Measurements from ENCODE around the gene LCN10. TPM values are rescaled to one million over a fixed set of nuclear protein-coding genes. Genes with fewer than 3 reads are reported as not detected.
"Not testable (repeated sequence)": the region's sequence is repeated elsewhere in the genome, so short reads cannot be mapped to it uniquely, and the experiment has no call there.

The LCN10 gene
- 0.06 TPM for polyA plus RNA-seq (2013, experiment 1 of 2; ENCODE audit: insufficient read length)
- 0.15 TPM for polyA plus RNA-seq (2013, experiment 2 of 2; ENCODE audit: insufficient read length)

DNA sequence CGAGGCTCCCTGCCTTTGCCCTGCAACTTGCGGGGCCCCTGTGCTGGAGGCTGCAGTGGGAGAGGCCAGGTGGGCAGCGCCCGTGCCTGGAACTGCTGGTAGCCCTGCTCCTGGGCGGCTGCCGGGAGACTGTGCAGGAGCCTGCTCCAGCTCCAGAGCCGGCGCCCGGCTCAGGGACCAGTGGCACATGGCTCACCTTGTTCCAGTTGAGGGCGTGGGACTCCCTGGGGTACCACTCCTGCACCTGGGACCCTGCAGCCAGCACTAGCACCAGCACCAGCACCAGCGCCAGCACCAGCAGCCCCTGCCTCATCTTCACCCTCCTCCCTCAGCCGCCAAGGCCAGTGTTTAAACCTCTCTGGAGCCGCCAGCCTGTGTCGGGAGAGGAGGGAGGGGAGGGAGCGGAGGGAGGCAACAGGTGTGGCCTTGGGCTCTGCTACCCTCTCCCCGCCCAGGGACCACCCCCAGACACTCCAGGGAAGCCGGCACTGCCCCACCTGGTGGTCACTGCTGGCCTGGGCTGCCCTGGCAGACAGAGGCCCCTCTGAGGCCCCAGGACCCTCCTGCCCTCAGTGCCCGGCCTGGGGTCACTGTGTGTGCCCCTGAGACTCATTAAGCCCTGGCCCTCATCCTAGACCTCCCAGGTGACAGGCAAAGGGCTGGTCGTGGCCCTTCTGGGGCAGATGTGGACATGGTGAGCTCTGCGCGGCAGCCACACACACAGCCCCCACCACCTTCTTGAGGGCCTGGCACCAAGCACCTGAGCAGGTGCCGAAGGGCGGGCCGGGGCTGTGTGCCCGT, at the start of gene LCN10:
TSS of gene LCN10 (minus strand) at position 350 of the 801 bp plus-strand sequence. CDS start at position 313, 37 bp downstream.
- DNase-seq: no peak

- DNase-seq: no peak
These were observed 49.0 kb upstream of the LCN10 start for GRCh38 chr9:136791516-136792276.

- peak; percentile 99 for DNase-seq
These were observed 48.1 kb upstream of the LCN10 start, which contains the start of gene TMEM141 for GRCh38 chr9:136790640-136791515. Gene TMEM141, plus strand, starts transcription at chr9:136791344. Its CDS starts 27 bp downstream, at chr9:136791371.

DNA sequence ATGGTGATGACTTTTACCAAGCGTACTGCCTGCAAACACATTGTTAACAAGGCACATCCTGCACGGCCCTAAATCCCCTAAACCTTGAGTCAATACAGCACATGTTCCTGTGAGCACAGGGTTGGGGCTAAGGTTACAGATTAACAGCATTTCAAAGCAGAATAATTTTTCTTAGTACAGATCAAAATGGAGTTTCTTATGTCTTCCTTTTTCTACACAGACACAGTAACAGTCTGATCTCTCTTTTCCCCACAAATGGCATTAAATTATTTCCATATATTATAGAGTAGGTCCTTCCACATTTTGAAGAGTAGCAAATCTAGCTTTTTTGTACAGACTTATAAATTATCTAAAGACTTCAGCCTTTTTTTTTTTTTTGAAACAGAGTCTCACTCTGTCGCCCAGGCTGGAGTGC, 46.8 kb upstream of the LCN10 start:
- DNase-seq: no peak

- DNase-seq: not testable (repeated sequence)
These were observed 46.1 kb upstream of the LCN10 start for GRCh38 chr9:136788644-136789522.

DNA sequence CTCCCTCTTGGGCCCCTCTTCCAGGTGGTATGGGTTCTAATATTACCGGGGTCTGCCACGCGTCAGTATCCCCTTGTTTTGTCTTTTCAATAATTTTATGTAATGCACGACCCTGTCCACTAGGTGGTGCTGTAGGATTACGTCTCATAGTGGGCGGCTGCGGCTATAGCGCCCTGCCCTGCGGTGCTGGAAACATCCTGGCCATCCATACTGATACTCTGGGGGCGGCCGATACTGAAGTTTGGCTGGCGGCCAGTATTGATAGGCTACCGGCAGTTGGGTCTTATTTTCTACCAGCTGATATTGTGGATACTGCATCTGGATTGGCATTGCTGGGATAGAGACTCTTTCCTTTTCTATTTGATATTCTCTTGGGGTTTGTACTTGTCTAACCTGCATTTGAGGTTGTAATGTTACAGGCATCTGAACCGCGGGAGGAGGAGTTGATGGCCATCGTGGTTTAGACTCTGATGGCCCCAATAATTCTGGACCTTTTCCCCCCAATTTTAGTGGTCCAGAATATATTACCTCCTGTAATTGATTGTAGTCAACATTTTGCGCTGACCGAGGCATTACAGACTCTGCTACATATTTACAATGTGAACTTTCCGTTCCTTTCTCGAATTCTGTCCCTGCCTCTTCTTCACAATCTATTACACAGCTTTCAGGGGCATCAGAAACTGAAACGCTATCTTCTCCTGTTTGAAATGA, 45.1 kb upstream of the LCN10 start:
- DNase-seq: peak; percentile 67

GRCh38 chr9:136786983-136787382, 44.2 kb upstream of the LCN10 start:
- DNase-seq: not testable (repeated sequence)

DNA sequence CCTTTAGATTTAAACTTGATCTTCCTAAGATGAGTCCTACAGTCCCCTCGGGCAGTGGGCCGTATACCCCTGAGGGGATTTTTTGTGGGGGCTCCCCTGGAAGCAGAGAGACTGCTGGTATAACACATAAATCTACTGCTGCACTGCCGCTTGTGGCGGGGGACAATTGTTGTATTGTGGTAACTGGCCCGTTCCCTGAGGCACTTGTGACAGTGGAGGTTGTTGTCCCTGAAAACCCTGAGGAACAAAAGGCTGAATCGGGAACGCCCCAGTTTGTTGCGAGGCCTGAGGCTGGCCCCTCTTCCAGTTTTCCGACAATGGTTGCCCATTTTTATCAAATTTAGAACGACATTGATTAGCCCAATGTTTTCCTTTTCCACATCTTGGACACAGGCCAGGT, 43.7 kb upstream of the LCN10 start:
- no peak for DNase-seq

DNA sequence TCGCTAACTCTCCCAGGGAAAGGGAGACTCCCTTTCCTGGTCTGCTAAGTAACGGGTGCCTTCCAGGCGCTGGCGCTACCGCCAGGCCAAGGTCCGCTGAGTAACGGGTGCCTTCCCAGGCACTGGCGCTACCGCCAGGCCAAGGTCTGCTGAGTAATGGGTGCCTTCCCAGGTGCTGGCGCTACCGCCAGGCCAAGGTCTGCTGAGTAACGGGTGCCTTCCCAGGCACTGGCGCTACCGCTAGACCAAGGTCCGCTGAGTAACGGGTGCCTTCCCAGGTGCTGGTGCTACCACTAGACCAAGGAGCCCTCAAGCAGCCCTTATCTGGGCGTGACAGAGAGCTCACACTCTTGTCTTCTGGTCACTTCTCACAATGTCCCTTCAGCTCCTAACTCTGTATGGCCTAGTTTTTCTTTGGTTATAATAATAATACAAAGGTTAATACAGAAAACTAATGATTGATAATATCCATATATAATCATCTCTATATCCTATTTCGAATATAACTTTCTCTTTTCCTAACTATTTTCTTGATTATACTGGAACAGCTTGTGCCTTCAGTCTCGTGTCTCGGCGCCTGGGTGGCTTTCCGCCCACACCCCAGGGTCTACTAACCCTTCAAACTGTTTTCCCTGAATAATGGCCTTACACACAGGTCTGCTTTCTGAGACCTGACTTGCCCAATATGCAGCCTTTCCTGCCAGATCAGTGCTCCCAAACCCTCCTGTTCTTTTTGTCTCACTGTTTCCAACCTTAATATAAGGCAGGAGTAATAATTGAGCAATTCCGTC, 43.0 kb upstream of the LCN10 start:
- not testable (repeated sequence) for DNase-seq

- DNase-seq: no peak
These were observed 42.2 kb upstream of the LCN10 start for GRCh38 chr9:136784997-136785361.

- no peak for DNase-seq
These were observed 41.7 kb upstream of the LCN10 start for GRCh38 chr9:136784249-136784996.

GRCh38 chr9:136782452-136782851, 39.7 kb upstream of the LCN10 start:
- DNase-seq: no peak

GRCh38 chr9:136779808-136780207, 37.1 kb upstream of the LCN10 start:
- DNase-seq: no peak

GRCh38 chr9:136777359-136777758, 34.6 kb upstream of the LCN10 start:
- no peak for DNase-seq

DNA sequence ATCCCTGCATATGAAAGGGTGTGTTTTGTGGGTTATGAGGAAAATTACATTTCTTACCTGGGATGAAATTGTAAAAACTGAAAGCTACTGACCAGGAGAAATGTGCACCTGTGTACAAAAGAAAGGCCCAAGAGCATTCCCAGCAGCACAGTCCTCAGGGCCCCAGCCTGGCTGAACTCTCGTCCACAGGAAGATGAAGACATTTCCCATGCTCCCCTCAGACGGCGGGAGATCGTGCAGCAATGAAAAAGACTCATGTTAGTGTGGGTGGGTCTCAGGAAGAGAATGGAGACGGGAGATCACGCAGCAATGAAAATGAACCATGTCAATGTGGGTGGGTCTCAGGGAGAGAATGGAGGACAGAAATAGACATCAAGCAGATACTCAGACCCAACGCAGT, 34.2 kb upstream of the LCN10 start:
- no peak for DNase-seq

DNA sequence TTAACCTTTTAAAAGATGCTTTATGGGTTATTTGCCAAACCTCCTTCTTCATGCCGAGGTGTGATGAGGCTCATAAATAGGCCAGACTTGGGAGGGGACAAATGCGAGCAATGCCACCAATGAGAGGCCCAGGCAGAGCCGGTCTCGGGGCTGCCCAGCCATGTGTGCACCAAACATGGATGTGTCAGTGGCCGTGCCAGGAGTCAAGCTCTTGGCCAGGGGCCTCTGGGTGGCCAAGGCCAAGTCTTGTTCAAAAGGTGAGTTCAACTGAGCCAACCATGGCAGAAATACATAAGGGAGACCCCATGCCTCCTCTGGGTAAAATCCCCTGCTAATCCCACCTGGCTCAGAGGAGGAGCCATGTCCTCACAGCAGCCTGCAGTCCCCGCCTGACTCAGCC, 32.5 kb upstream of the LCN10 start:
- no peak for DNase-seq

DNA sequence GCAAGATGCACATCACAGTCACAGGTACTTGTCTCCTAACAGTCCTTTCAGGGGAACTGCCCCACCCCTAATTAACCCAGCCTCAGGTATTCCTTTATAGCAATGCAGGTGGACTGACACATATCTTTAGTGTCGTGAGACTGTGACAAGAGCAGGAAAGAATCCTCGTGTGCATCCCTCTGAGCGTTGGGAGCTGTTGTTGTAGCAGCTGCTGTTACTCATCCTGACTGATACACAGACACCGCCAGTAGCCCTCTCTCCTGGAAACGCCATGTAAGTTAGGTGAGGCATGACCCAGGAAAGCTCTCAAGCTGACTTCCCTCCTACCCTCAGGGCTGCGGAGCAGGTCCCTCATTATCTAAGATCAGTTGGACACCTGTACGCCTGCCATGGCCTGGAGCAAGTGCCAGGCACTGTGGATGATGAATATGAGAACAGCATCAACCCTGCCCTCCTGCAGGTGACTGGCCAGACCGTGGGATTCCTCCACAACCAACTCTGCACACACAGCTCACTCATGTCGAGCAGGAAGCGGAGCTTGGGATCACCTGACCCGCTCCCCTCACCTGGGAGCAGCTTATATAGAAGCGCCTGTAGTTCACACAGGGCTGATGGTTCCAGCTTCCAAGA, 31.8 kb upstream of the LCN10 start:
- no peak for DNase-seq

GRCh38 chr9:136773386-136774044, 30.8 kb upstream of the LCN10 start:
- DNase-seq: no peak

Data from fibroblast of skin of scalp (primary cell).